Activated CD4-positive, CD25-positive, alpha-beta regulatory T cell (primary cell): ENCODE results near the gene BRD7.

ENCODE experiments used
- DNase-seq, 4 experiments: peaks; one replicate each; lab custom pipeline; 2025; lab: John Stamatoyannopoulos, UW

Gene BRD7

GRCh38 chr16:50289950-50290764 is 78.6 kb downstream of the BRD7 start:
- no peak for DNase-seq

- no peak for DNase-seq
Observed at GRCh38 chr16:50288920-50289319, 79.9 kb downstream of the BRD7 start.

- no peak for DNase-seq
Observed at GRCh38 chr16:50288026-50288425, 80.8 kb downstream of the BRD7 start.

GRCh38 chr16:50286681-50287080 is 82.1 kb downstream of the BRD7 start:
- no peak for DNase-seq

GRCh38 chr16:50285406-50286003 is 83.3 kb downstream of the BRD7 start:
- no peak for DNase-seq

GRCh38 chr16:50284131-50284911 is 84.5 kb downstream of the BRD7 start:
- DNase-seq: no peak

GRCh38 chr16:50282955-50283631 is 85.7 kb downstream of the BRD7 start:
- no peak for DNase-seq

GRCh38 chr16:50282010-50282538 is 86.7 kb downstream of the BRD7 start:
- peak in 2 of 4 experiments; percentile 33 to 37 for DNase-seq

- no peak for DNase-seq
Observed at GRCh38 chr16:50281391-50282009, 87.3 kb downstream of the BRD7 start.

- DNase-seq: no peak
Observed at GRCh38 chr16:50280932-50281331, 87.9 kb downstream of the BRD7 start.

- no peak for DNase-seq
Observed at GRCh38 chr16:50279504-50279865, 89.3 kb downstream of the BRD7 start.

- DNase-seq: no peak
Observed at GRCh38 chr16:50278251-50278650, 90.5 kb downstream of the BRD7 start.

- no peak for DNase-seq
Observed at GRCh38 chr16:50276801-50277555, 91.8 kb downstream of the BRD7 start.

GRCh38 chr16:50276326-50276640 is 92.5 kb downstream of the BRD7 start:
- DNase-seq: no peak

- DNase-seq: no peak
Observed at GRCh38 chr16:50275428-50276325, 93.1 kb downstream of the BRD7 start.

- DNase-seq: no peak
Observed at GRCh38 chr16:50275098-50275415, 93.7 kb downstream of the BRD7 start.

GRCh38 chr16:50274326-50275097 is 94.3 kb downstream of the BRD7 start:
- DNase-seq: peak in 3 of 4 experiments; percentile 28 to 60 (median 45)

GRCh38 chr16:50273888-50274325 is 94.9 kb downstream of the BRD7 start:
- peak in 1 of 4 experiments; percentile 23 for DNase-seq

GRCh38 chr16:50273382-50273690 is 95.5 kb downstream of the BRD7 start:
- DNase-seq: no peak
